ENCODE data around the gene PASK. TPM values are rescaled to one million over a fixed set of nuclear protein-coding genes. Genes with fewer than 3 reads are reported as not detected.

The PASK gene
- total RNA-seq, 1 experiment from 2014 or later, result 80.9 TPM

GRCh38 chr2:241141214-241141770 is 8.0 kb downstream of the PASK start:
- POLR2A ChIA-PET, result no interaction called here
- Mint-ChIP-seq H3K36me3 (peaks cover 22% of the 10 kb centered on the region), H3K4me1 (no peaks in the 10 kb centered on the region), H3K4me3 (no peak overlapping the region), H3K9me3 (no peaks in the 10 kb centered on the region), H3K27ac (peak overlapping the region; percentile 89), H3K27me3 (ENCODE audit: low read depth) (no peaks in the 10 kb centered on the region)
- ATAC-seq (no peak), DNase-seq (ENCODE audit: low spot score) (no peak)
- TF ChIP-seq CBFB (CRISPR knock-in tag; IDR thresholded peaks at IDR 0.05; ENCODE audit: low read depth) (no peak), ATF1 (CRISPR knock-in tag; IDR thresholded peaks at IDR 0.05) (no peak), FOXK1 (CRISPR knock-in tag; IDR thresholded peaks at IDR 0.05) (no peak), ZNF532 (CRISPR knock-in tag; IDR thresholded peaks at IDR 0.05; ENCODE audit: borderline replicate concordance) (no peak), TP53 (CRISPR knock-in tag; IDR thresholded peaks at IDR 0.05) (no peak), PRRX2 (CRISPR knock-in tag; IDR thresholded peaks at IDR 0.05) (no peak), ATF2 (CRISPR knock-in tag; IDR thresholded peaks at IDR 0.05; ENCODE audit: borderline replicate concordance, low read depth) (no peak), SMAD4 (CRISPR knock-in tag; IDR thresholded peaks at IDR 0.05) (no peak), E2F4 (CRISPR knock-in tag; IDR thresholded peaks at IDR 0.05; ENCODE audit: borderline replicate concordance, low read depth) (no peak), FOXP1 (CRISPR knock-in tag; IDR thresholded peaks at IDR 0.05; ENCODE audit: borderline replicate concordance) (no peak), ZNF512 (CRISPR knock-in tag; IDR thresholded peaks at IDR 0.05; ENCODE audit: borderline replicate concordance) (no peak), ATF6 (CRISPR knock-in tag; IDR thresholded peaks at IDR 0.05) (no peak), ELF4 (CRISPR knock-in tag; IDR thresholded peaks at IDR 0.05; ENCODE audit: low read depth) (no peak), FOXJ3 (CRISPR knock-in tag; IDR thresholded peaks at IDR 0.05; ENCODE audit: borderline replicate concordance) (no peak), SP1 (CRISPR knock-in tag; conservative IDR thresholded peaks at IDR 0.05) (no peak), USF2 (CRISPR knock-in tag; IDR thresholded peaks at IDR 0.05) (no peak)
- CTCF ChIA-PET, result interaction anchor here (1.3 kb wide), 1 partner anchor 9 kb away, joined by 3 read pairs; the partner anchor contains the start of genes PASK and PPP1R7
